Measurements from ENCODE around the gene ATXN2. TPM values are rescaled to one million over a fixed set of nuclear protein-coding genes. Genes with fewer than 3 reads are reported as not detected.

ATXN2 gene
- total RNA-seq, 1 experiment from 2014 or later = 72.9 TPM

- no CpG with 5 or more reads among the region's 56 CpGs for WGBS (ENCODE audit: extremely low coverage, insufficient read length, low lambda C conversion rate)
- peaks cover 5 to 8% of the 10 kb centered on the region in 2 experiments; a peak in 4 of 5 replicates for H3K9me3 Mint-ChIP-seq
- no peak overlapping the region for H2BK15ac ChIP-seq (ENCODE audit: low read depth, low read length)
- peak; percentile 97 for DNase-seq
- H3T11ph ChIP-seq (ENCODE audit: low read length) = no peak overlapping the region
- H3K4ac ChIP-seq (ENCODE audit: low read depth, low read length) = no peak overlapping the region
- no peak overlapping the region for H2AK5ac ChIP-seq (ENCODE audit: insufficient read length, low read length)
- H2BK5ac ChIP-seq (ENCODE audit: insufficient read length, low read length) = no peak overlapping the region
- H3K14ac ChIP-seq (ENCODE audit: insufficient read depth, low read length) = peak overlapping the region; percentile 97
- no peak overlapping the region for H2BK20ac ChIP-seq (ENCODE audit: low read depth, low read length, poor library complexity, severe bottlenecking)
- no peak overlapping the region for H4K91ac ChIP-seq (ENCODE audit: insufficient read length, low read depth, low read length)
- H3K56ac ChIP-seq (ENCODE audit: insufficient read length, low read depth, low read length) = no peak overlapping the region
- H2BK120ac ChIP-seq (ENCODE audit: low read depth, low read length, poor library complexity, severe bottlenecking) = no peak overlapping the region
- no peaks in the 10 kb centered on the region for H4K20me1 ChIP-seq (ENCODE audit: control insufficient read depth, insufficient read depth, insufficient read length)
- H3K4me1 ChIP-seq (ENCODE audit: insufficient read depth, low read length) = no peaks in the 10 kb centered on the region; the same call in 1 of the 2 replicates
- peak overlapping the region; percentile 72 for H3K4me2 ChIP-seq (ENCODE audit: insufficient read depth, insufficient read length, low read length)
- H4K5ac ChIP-seq (ENCODE audit: insufficient read length, low read depth, low read length) = no peak overlapping the region
- peak; percentile 36; the same call in 2 of the 3 replicates for TF ChIP-seq CTCF (conservative IDR thresholded peaks at IDR 0.05)
- peak overlapping the region; percentile 90 to 98 (median 95) for H3K27ac Mint-ChIP-seq
- no peak overlapping the region for H2BK12ac ChIP-seq (ENCODE audit: insufficient read length, low read depth, low read length)
- H3K23ac ChIP-seq (ENCODE audit: insufficient read length, low read depth, low read length) = no peak overlapping the region
- no peaks in the 10 kb centered on the region for H3K27me3 ChIP-seq (ENCODE audit: insufficient read depth, low read length)
- peak overlapping the region; percentile 79 to 86 for H3K4me3 Mint-ChIP-seq
- H2AFZ ChIP-seq (ENCODE audit: low read length) = no peak overlapping the region
- peaks cover 0 to 11% (median 0%) of the 10 kb centered on the region in 3 experiments; a peak in 3 of 7 replicates for H3K36me3 Mint-ChIP-seq (ENCODE audit: insufficient read depth in 1 of 3, low read depth in 3 of 3)
- H3K4me1 Mint-ChIP-seq = peaks cover 16 to 25% of the 10 kb centered on the region in 2 experiments
- H4K8ac ChIP-seq (replicated peaks; ENCODE audit: insufficient read length, low read depth, low read length) = no peak overlapping the region
- peaks cover 20% of the 10 kb centered on the region for H3K23me2 ChIP-seq (ENCODE audit: insufficient read length, low read depth, low read length, poor library complexity, severe bottlenecking)
- no peaks in the 10 kb centered on the region for H3K79me1 ChIP-seq (ENCODE audit: insufficient read depth, low read depth, low read length, poor library complexity, severe bottlenecking)
- peak overlapping the region; percentile 31 for H3K27ac ChIP-seq (ENCODE audit: insufficient read length, low read depth, low read length)
- peak overlapping the region; percentile 93 for H3K18ac ChIP-seq (ENCODE audit: insufficient read length, low read depth, low read length)
- peaks cover 18% of the 10 kb centered on the region; the same call in 1 of the 2 replicates for H3K79me2 ChIP-seq (ENCODE audit: insufficient read depth, low read length)
- H3K9me3 ChIP-seq (ENCODE audit: control insufficient read depth, low read depth, low read length) = no peaks in the 10 kb centered on the region
- H3K9ac ChIP-seq (ENCODE audit: extremely low read depth, insufficient read length, low read length) = peak overlapping the region; percentile 79
- no peaks in the 10 kb centered on the region; the same call in 1 of the 2 replicates for H3K27me3 Mint-ChIP-seq (ENCODE audit: low read depth)
Observed at GRCh38 chr12:111599453-111600204, 514 bp upstream of the ATXN2 start.

Measured in H9 (cell line).